Panc1 (cell line): ENCODE results near the gene MND1. TPM values are rescaled to one million over a fixed set of nuclear protein-coding genes. Genes with fewer than 3 reads are reported as not detected.

Experiments used
- ATAC-seq: fragments of 200-7000 bp; cut with Tn5 transposase; 2 replicates; pipeline ENCODE4 v1.9.1; 2020; ENCODE audit warnings: mild to moderate bottlenecking, moderate library complexity
- BruUV-seq: library from RNA; stranded (reverse); fragments of 400-500 nt; replicated peaks from 2 replicates; lab custom pipeline; 2021; lab: Mats Ljungman, UMichigan
- CTCF ChIA-PET: fragments of 300-600 bp; sonication (Branson Sonifier 250); formaldehyde crosslinking; loops from one replicate; lab custom pipeline; 2022; ENCODE audit warnings: antibody characterized with exemption; lab: Charles Lee
- POLR2A ChIA-PET: fragments of 300-600 bp; sonication (Branson Sonifier 250); formaldehyde crosslinking; loops from one replicate; lab custom pipeline; 2022; ENCODE audit warnings: antibody characterized with exemption; lab: Charles Lee
- DNase-seq: peaks from one replicate; pipeline ENCODE4 v3.0.0-alpha.2; 2010; ENCODE audit warnings: low read depth, low spot score
- H3K27ac ChIP-seq: 2 replicates; pipeline ENCODE4 v1.5.1; 2011; ENCODE audit warnings: mild to moderate bottlenecking, low read length, inconsistent platforms
- H3K27me3 ChIP-seq: fragments of 200-500 bp; sonication (Bioruptor generic); 2 replicates; pipeline ENCODE4 v1.6.0; 2014; ENCODE audit warnings: low read length, inconsistent platforms; ENCODE audit not compliant: control insufficient read depth, insufficient read depth
- H3K36me3 ChIP-seq: fragments of 200-500 bp; sonication (Bioruptor generic); 2 replicates; pipeline ENCODE4 v1.5.1; 2014; ENCODE audit warnings: inconsistent platforms, mild to moderate bottlenecking, low read length, moderate library complexity; ENCODE audit not compliant: control insufficient read depth, insufficient read depth
- H3K4me1 ChIP-seq: 2 replicates; pipeline ENCODE4 v1.5.1; 2011; ENCODE audit warnings: inconsistent platforms, mild to moderate bottlenecking, low read length, moderate library complexity; ENCODE audit not compliant: control insufficient read depth, insufficient read depth
- H3K4me3 ChIP-seq, 2 experiments: 2 replicates each; pipeline ENCODE4 v1.5.1; 2011 to 2012; ENCODE audit warnings: low read depth in 2 of 2, low read length in 2 of 2, mild to moderate bottlenecking in 2 of 2, inconsistent platforms in 1 of 2, moderate library complexity in 1 of 2
- H3K9me3 ChIP-seq: fragments of 200-500 bp; sonication (Bioruptor generic); 2 replicates; pipeline ENCODE4 v1.5.1; 2014; ENCODE audit warnings: low read depth, mild to moderate bottlenecking, inconsistent platforms, low read length, moderate library complexity; ENCODE audit not compliant: control insufficient read depth, insufficient read depth
- POLR2AphosphoS5 ChIP-seq: IDR thresholded peaks from 2 replicates; pipeline ENCODE4 v1.6.1; 2012; ENCODE audit warnings: mild to moderate bottlenecking, low read depth, low read length, moderate library complexity
- REST ChIP-seq, 2 experiments: IDR thresholded peaks; 2 replicates each; pipeline ENCODE4 v1.6.1; 2011 to 2012; ENCODE audit warnings: low read depth in 2 of 2, control low read depth in 1 of 2, low read length in 1 of 2, mild to moderate bottlenecking in 1 of 2, moderate library complexity in 1 of 2; ENCODE audit not compliant: insufficient read depth in 1 of 2
- SIN3A ChIP-seq: IDR thresholded peaks from 2 replicates; pipeline ENCODE4 v1.6.1; 2012; ENCODE audit warnings: low read depth, mild to moderate bottlenecking, low read length, moderate library complexity, borderline replicate concordance; ENCODE audit not compliant: insufficient read depth
- TCF7L2 ChIP-seq: IDR thresholded peaks from 2 replicates; pipeline ENCODE4 v1.6.1; 2011; ENCODE audit warnings: mild to moderate bottlenecking, low read depth, low read length, inconsistent platforms
- in situ Hi-C: cut with HindIII; loops from 2 replicates; pipeline ENCODE4 v1.10.0; 2016; ENCODE audit warnings: low sequenced_read_pairs, low pct_unique_long_range_greater_than_20kb
- intact Hi-C: fragments of 100-400 bp; cut with micrococcal nuclease; formaldehyde crosslinking; loops from one replicate; pipeline ENCODE4 v1.10.0; 2022; ENCODE audit not compliant: unreplicated experiment
- total RNA-seq: library from RNA; stranded (reverse); gene quantifications from one replicate; pipeline ENCODE4 v1.2.1, GENCODE V29; 2021; ENCODE audit not compliant: unreplicated experiment
- TF ChIP-seq, protein P1 (sequence below): fragments of 450-650 bp; IDR thresholded peaks from 2 replicates; pipeline ENCODE4 v1.5.1; 2017; ENCODE audit warnings: mild to moderate bottlenecking

Gene MND1
- total RNA-seq, 1 experiment from 2014 or later = 9.4 TPM

GRCh38 chr4:153296040-153296823 is 48.3 kb upstream of the MND1 start:
- BruUV-seq = no TSS peak
- DNase-seq (no peak), ATAC-seq (no peak)
- Histone ChIP-seq H3K4me1 (no peaks in the 10 kb centered on the region), H3K36me3 (no peaks in the 10 kb centered on the region), H3K9me3 (no peaks in the 10 kb centered on the region), H3K4me3 (no peak overlapping the region), H3K27me3 (no peaks in the 10 kb centered on the region), H3K27ac (no peak overlapping the region)
- TF ChIP-seq SIN3A (no peak), POLR2AphosphoS5 (no peak), TCF7L2 (no peak), REST (IDR thresholded peaks at IDR 0.05; ENCODE audit: insufficient read depth in 1 of 2, low read depth in 2 of 2, low read length in 1 of 2) (no peak)
- TF ChIP-seq, protein P1, sequence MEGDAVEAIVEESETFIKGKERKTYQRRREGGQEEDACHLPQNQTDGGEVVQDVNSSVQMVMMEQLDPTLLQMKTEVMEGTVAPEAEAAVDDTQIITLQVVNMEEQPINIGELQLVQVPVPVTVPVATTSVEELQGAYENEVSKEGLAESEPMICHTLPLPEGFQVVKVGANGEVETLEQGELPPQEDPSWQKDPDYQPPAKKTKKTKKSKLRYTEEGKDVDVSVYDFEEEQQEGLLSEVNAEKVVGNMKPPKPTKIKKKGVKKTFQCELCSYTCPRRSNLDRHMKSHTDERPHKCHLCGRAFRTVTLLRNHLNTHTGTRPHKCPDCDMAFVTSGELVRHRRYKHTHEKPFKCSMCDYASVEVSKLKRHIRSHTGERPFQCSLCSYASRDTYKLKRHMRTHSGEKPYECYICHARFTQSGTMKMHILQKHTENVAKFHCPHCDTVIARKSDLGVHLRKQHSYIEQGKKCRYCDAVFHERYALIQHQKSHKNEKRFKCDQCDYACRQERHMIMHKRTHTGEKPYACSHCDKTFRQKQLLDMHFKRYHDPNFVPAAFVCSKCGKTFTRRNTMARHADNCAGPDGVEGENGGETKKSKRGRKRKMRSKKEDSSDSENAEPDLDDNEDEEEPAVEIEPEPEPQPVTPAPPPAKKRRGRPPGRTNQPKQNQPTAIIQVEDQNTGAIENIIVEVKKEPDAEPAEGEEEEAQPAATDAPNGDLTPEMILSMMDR = no peak
- ChIA-PET CTCF (no interaction called here), POLR2A (no interaction called here)
- intact Hi-C loops = no loop called here
- in situ Hi-C loops = no loop called here

GRCh38 chr4:153297116-153297515 is 47.4 kb upstream of the MND1 start:
- CTCF ChIA-PET = no interaction called here
- Histone ChIP-seq H3K4me3 (no peak overlapping the region), H3K9me3 (no peaks in the 10 kb centered on the region), H3K36me3 (no peaks in the 10 kb centered on the region), H3K27me3 (no peaks in the 10 kb centered on the region), H3K27ac (no peak overlapping the region), H3K4me1 (no peaks in the 10 kb centered on the region)
- no TSS peak for BruUV-seq
- no peak for ATAC-seq
- intact Hi-C loops (no loop called here), in situ Hi-C loops (no loop called here)
- POLR2A ChIA-PET = no interaction called here
- no peak for TF ChIP-seq TCF7L2
- DNase-seq = no peak

DNA sequence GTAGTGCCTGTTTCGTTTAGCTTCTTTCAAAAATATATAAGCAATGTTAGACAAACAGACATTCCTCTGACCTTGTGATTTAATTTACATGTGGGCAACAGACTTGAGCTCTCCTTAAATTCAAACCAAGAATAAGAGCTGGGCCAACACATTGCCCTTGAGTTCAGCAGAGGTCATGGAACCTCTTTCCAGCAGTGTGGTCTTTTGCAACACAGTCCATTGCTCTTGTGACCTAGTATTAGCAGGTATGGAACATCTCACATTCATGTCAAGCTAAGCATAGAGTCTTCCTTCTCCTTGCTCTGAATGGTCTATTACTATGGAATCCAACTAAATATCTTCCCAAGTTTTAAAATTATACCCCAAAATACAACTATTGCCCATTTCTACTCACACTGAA is 33.7 kb upstream of the MND1 start:
- no peak overlapping the region for H3K27ac ChIP-seq
- POLR2A ChIA-PET = no interaction called here
- TF ChIP-seq POLR2AphosphoS5 = no peak
- no peak for TF ChIP-seq TCF7L2
- TF ChIP-seq, protein P1 = no peak
- no peak overlapping the region for H3K4me3 ChIP-seq
- H3K27me3 ChIP-seq = no peaks in the 10 kb centered on the region
- no peaks in the 10 kb centered on the region for H3K9me3 ChIP-seq
- no peaks in the 10 kb centered on the region for H3K4me1 ChIP-seq
- no TSS peak for BruUV-seq
- intact Hi-C loops (no loop called here), in situ Hi-C loops (no loop called here)
- CTCF ChIA-PET = interaction anchor here (0.6 kb wide), 1 partner anchor 204 kb away, joined by 3 read pairs; no protein-coding TSS in a partner anchor
- H3K36me3 ChIP-seq = no peaks in the 10 kb centered on the region
- ATAC-seq = no peak
- DNase-seq = no peak
